Central memory CD4-positive, alpha-beta T cell (primary cell): ENCODE data around the gene TMEM208.

ENCODE experiments used
- DNase-seq: peaks from one replicate; pipeline ENCODE4 v3.0.0; 2022

Gene TMEM208

DNA sequence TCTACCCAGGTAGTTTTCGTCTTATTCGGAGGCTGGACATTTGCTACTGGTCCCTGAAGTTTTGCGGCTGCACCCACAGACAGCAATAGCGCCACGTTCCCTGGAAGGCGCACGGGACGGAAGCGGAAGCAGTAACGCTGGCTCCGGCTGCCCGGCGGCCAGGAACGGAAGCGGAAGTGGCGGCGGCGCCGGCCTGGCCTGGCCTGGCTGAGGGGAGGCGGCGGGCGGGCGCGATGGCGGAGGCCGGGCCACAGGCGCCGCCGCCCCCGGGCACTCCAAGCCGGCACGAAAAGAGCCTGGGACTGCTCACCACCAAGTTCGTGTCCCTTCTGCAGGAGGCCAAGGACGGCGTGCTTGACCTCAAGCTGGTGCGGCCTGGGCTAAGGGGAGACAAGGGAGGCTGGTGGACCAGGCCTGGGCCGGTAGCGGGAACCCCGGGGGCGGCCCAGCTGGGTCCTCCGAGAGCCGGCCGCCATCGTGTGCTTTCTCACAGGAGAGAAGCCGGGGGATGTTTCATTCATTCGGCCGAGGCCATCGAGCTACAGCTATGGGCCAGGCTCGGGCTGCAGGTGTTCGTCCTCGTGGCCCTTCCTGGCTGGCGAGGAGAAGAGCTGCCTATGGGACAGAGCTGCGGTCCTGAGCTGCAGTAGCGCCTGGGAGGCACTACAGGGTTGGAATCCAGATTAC, 34.8 kb upstream of the TMEM208 start, which contains the start of gene E2F4:
Gene E2F4 (plus strand): TSS at position 161 of the 687 bp plus-strand sequence. CDS start 73 bp downstream, at position 234.
- peak; percentile 82 for DNase-seq

DNA sequence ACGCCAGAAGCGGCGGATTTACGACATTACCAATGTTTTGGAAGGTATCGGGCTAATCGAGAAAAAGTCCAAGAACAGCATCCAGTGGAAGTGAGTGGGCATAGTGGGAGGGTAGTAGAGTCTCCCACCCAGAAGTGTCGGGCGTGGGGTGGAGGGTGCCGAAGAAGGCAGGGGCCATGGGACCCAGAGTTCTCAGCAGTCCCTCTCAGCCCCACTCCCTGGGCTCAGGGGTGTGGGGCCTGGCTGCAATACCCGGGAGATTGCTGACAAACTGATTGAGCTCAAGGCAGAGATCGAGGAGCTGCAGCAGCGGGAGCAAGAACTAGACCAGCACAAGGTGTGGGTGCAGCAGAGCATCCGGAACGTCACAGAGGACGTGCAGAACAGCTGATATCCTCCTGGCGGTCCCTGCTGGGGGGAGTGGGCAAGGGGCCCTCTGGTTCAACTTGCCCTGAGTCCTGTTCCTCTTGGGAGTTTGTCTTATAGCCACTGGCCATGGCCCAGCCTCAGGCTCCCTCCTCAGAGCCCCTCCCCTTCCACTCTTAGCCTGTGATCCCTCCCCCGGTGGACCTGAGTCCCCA, 34.1 kb upstream of the TMEM208 start:
- peak; percentile 34 for DNase-seq

DNA sequence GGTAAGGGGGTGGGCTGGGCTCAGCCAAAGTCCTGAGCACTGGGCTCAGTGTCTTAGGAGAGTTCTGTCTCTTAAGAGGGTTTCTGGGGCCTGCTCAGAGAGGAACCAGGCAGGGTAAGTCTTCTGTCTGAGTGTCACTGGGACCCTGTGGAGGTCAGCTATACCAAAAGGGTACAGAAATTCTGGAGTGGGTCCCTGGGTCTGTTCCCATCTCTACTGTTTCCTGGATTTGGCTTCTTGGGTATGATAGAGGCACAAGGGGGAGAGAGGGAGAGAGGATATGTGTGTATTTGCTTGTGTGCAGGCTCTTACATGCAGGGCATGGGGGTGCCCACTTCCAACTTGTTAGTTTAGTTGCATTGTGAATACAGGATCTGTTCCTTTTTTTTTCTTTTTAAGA, 33.4 kb upstream of the TMEM208 start:
- no peak for DNase-seq

DNA sequence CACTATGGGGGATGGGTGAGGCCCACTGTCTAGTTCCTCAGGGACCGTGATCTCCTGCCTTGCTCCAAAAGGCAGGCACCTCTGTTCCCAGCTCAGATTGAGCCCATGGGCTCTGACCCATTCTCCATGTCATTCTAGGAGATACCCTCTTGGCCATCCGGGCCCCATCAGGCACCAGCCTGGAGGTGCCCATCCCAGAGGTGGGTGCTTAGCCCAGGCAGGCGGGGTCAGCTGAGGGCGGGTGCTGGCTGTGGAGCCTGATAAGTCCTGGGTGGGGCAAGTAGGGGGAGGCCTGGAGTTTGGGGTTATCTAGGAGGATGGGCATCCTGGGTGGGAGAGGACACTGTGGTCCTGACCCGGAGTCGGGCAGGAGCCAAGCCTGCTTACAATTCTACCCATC, 32.7 kb upstream of the TMEM208 start:
- DNase-seq: no peak

DNA sequence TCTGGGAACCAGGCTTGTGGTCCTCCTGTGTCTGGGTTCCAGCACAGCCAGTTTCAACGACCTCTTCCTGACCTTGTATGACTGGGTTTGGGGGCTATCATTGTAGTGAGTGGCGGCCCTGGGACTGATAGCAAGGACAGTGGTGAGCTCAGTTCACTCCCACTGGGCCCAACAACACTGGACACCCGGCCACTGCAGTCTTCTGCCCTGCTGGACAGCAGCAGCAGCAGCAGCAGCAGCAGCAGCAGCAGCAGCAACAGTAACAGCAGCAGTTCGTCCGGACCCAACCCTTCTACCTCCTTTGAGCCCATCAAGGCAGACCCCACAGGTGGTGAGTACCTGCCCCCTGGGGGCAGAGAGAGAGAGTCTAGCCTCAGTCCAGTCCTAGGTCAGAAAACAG, 31.3 kb upstream of the TMEM208 start:
- DNase-seq: no peak

DNA sequence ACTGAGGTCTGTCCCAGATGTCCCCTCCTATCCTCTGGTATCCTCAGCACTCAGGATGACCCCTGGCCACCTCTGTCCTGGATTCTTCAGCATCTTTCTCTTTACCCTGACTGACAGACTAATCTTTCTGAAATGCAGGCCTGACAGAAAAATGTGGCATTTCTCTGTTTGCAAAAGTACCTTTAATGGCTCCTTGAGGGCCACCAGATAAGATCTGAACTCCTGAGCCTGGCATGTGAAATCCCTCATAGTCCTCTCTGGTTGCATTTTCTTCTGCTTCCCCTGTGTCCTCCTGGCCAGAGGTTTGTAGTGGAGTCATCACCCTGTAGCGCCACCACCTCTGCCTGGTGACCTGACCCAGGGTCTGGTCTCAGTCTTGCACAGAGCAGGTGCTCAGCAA, 30.0 kb upstream of the TMEM208 start:
- DNase-seq: no peak

DNA sequence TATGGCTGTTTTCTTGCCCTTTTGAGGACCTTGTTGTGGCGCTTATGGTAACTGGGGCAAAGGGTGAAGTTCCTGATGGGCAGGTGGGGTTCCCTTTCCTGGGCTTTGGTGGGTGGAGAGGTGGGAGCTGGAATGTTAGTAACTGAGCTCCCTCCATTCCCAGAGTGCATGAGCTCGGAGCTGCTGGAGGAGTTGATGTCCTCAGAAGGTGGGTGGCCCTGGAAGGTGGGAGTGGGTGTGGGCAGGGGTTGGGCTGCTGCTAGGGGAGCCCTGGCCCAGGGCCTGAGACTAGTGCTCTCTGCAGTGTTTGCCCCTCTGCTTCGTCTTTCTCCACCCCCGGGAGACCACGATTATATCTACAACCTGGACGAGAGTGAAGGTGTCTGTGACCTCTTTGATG, 29.2 kb upstream of the TMEM208 start:
- no peak for DNase-seq

DNA sequence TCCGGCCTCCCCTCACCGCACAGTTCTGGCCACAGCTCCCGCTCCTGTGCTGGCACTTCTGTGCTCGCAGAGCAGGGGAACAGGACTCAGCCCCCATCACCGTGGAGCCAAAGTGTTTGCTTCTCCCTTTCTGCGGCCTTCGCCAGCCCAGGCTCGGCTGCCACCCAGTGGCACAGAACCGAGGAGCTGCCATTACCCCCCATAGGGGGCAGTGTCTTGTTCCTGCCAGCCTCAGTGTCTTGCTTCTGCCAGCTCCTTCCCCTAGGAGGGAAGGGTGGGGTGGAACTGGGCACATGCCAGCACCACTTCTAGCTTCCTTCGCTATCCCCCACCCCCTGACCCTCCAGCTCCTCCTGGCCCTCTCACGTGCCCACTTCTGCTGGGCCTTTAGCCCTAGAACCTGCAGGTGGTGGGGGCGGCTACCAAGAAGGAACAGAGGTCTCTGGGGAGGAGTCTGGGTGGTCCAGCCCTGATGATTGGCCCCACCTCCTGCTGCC, 28.6 kb upstream of the TMEM208 start:
- DNase-seq: peak; percentile 27

DNA sequence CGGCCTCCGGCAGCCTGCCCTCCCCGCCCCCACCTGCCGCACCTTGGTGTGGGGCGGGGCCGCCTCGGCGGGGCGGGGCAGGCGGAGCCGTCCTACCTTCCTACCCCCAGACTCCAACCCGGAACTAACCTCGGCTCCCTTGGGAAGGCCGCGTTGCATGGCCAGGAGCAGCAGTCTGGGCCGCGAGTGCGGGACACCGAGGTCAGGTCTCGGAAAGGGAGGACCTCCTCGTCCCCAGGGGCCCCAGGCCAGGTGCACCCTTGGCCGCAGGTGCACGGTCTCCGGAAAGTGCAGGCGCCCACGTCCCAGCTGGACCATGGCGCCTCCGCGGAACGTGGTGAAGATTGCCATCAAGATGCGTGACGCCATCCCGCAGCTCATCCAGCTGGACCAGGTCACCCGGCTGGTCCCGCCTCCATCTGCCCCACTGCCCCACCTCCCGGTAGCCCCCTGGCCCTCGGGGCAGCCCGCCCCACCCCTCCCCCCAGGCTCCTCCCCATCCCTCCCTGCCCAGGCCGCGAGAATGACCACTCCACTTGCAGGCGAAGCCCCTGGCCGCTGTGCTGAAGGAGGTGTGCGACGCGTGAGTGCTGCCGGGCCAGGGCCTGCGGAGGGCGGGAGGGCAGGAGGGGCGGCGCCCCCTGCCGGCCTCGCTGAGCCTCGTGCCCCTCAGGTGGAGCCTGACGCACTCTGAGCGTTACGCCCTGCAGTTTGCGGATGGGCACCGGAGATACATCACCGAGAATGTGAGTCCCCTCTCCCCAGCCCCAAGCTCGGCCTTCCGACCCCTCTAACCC, 27.7 kb upstream of the TMEM208 start, which contains the start of gene ELMO3:
Gene ELMO3 (plus strand): TSS at position 121 of the 797 bp plus-strand sequence. CDS start 196 bp downstream, at position 317.
- DNase-seq: no peak

DNA sequence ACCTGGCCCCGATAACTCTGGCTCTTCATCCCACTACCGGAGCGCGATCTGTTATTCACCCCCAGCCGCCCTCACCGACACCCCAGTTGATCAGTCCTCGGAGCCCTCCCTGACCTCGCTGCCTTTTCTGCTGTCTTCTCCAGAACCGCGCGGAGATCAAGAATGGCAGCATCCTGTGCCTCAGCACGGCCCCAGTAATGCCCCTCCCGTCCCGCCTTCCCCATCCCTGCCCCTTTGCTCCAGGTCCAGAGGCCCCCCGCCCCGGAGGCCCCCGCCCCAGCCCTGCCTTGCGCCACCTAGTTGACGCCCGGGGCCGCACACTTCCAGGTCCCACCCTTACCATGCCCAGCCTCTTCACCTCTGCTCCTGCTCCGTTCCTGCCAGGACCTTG, 27.1 kb upstream of the TMEM208 start:
- no peak for DNase-seq

DNA sequence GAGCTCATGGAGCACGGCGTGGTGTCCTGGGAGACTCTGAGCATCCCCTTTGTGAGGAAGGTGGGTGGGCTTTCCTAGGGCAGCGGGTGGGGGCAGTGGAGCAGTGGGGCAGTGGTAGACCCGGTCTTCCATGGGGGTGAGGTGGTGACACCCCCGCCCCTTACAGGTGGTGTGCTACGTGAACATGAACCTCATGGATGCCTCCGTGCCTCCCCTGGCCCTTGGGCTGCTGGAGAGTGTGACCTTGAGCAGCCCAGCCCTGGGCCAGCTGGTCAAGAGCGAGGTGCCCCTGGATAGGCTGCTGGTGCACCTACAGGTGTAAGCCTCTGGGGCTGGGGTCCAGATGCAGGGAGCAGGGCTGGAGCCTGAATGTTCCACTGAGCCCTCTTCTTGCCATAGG, 26.4 kb upstream of the TMEM208 start:
- no peak for DNase-seq

DNA sequence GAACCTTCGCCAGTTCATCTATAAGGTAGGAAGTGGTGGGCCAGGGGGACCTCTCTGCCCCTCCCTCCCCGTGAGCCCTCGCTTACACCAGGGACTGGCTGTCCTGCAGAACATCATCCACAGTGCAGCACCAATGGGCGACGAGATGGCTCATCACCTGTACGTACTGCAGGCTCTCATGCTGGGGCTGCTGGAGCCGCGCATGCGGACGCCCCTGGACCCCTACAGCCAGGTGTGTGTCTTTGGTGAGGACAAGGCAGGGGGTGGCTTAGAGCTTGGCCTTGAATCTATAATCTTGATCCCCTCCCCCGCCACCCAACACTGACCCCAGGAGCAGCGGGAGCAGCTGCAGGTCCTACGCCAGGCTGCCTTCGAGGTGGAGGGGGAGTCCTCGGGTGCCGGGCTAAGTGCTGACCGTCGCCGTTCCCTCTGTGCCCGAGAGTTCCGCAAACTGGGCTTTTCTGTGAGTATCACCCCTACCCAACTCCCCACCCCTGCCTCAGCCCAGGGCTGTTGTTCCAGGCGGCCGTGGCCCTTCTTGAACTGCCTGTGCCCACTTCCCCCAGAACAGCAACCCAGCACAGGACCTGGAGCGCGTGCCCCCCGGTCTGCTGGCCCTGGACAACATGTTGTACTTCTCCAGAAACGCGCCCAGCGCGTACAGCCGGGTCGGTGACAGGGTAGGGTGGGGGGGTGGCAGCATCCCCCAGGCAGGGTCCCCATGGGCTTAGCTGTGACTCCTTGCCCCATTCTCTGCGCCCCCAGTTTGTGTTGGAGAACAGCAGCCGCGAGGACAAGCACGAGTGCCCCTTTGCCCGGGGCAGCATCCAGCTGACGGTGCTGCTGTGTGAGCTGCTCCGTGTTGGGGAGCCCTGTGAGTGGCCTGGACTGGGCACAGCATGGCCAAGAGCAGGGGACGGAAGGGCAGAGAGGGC, 25.3 kb upstream of the TMEM208 start:
- DNase-seq: no peak

DNA sequence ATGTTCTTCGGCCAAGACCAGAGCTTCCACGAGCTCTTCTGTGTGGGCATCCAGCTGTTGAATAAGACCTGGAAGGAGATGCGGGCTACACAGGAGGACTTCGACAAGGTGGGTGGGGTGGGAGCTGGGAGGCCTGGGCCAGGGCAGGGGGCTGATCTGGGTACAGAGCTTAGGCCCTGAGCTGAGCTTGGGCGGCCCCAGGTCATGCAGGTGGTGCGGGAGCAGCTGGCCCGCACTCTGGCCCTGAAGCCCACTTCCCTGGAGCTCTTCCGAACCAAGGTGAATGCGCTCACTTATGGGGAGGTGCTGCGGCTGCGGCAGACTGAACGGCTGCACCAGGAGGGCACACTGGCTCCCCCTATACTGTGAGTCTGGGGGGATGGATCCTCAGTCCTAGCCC, 24.5 kb upstream of the TMEM208 start:
- DNase-seq: no peak

DNA sequence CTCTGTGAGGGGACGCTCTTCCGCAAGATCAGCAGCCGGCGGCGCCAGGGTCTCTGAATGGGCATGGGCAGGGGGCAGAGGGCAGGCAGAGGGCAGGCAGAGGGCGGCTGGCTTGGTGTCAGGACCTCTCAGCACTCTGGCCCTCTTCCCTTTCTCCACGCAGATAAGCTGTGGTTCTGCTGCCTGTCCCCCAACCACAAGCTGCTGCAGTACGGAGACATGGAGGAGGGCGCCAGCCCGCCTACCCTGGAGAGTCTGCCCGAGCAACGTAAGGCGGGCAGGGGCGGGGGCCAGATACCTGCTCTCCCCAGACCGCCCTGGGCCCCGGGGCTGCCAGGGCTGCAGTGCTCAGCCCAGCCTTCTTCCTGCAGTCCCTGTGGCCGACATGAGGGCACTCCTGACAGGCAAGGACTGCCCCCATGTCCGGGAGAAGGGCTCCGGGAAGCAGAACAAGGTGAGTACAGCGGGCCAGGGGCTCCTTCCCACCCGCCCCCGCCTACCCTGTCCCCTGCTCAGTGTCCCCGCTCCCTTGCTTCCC, 23.9 kb upstream of the TMEM208 start:
- DNase-seq: no peak

DNA sequence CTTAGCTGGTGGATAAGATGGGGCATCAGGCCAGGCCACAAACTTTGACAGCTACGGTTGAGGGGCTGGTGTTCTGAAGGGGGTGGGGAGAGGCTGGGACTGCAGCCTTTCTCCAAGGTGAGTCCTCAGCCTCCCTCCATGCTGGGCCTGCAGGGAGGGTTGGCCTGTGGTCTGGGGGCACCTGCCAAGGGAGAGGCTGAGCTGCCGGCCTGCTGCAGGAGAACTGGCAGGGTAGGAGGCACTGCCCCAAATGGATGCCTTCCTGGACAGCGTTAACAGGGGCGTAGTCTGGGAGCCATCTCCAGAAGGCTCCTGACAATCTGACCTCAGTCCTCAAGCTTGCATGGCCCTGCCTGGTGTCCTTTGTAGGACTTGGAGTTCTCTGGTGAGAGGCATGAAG, 22.9 kb upstream of the TMEM208 start:
- no peak for DNase-seq

DNA sequence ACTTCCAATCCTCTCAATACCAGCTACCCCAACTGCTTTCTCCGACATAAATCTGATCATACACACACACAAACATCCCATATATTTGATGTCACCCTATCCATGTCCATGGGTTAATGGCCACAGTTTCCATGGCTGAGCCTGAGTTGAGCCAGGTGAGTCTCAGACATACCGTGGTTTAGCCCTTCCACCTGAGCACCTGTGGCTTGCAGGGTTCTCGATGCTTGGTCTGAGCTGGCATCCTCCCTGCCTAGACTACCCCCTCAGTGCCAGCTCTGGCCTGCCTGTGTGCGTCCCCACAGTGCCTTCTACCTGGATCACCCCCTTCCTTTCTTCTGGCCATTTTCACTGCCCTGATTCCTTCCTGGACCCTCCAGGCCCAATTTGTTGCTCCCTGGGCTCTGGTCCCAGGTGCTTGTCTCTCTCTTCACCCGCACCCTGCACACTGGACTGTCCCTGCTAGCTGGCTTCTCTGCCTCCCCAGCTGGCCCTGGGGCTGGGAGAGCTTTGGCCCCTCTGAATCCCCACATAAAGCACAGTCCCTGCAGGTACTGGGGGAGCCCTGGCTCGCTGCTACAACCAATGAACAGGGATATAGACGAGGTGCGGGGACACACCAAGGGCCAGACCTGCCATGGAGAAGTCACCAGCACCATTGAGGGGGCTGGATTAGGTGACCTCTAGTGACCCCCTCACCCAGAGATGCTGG, 20.6 kb upstream of the TMEM208 start:
- no peak for DNase-seq

DNA sequence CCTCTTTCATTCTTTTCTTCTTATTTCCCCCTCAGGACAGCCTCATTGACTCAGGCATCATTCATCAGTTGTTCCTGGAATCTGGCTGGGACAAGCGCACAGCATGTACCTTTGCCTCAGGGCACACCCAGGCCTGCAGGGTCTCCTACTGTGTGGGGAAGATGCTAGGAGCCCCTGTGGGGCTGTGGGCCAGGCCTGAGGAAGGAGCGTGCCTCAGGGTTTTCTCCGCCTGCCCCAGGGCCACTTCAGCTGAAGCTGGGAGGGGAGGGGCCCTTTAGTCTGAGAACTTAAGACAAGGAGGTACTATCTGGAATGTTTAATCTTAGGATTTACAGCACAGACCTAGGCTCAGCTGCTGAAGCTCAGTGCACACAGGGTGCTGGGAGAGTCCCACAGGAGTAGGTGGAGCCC, 20.1 kb upstream of the TMEM208 start:
- DNase-seq: no peak

DNA sequence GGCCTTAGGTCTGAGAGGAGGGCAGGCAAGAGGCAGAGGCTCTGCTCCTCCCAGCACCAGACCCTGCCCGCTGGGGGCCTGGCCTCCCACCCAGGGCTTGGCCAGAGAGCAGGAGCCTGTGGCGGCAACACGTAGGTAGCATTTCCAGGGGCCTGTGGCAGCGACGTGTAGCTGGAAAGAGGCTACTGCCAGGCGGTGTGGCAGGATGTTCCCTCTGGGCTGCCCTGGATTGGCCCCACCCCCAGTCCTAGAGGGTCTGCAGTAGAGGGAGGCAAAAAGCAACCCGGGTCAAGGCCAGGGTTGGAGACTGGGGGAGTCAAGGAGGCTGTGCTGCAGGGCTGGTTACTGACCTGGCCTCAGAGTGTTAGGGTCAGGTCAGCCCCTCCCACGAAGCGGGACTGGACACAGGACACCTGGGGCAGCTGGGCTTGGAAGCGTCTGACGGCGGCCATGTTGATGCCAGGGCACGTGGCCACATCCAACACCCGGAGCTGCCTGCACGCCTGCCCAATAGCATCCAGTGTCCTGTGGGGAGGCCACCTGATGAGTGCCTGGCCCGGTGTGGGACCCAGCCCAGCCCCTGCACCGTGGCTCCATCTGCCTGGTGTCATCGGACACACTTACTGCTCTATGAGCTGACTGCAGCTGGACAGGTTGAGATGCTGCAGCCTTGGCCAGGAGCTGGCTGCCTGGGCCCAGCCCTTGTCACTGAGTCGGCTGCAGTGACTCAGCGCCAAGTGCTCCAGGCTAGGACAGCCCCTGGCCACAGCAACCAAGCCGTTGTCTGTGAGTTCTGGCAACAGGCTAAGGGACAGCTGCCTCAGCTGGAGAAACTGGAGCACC, 19.5 kb upstream of the TMEM208 start:
- DNase-seq: no peak

DNA sequence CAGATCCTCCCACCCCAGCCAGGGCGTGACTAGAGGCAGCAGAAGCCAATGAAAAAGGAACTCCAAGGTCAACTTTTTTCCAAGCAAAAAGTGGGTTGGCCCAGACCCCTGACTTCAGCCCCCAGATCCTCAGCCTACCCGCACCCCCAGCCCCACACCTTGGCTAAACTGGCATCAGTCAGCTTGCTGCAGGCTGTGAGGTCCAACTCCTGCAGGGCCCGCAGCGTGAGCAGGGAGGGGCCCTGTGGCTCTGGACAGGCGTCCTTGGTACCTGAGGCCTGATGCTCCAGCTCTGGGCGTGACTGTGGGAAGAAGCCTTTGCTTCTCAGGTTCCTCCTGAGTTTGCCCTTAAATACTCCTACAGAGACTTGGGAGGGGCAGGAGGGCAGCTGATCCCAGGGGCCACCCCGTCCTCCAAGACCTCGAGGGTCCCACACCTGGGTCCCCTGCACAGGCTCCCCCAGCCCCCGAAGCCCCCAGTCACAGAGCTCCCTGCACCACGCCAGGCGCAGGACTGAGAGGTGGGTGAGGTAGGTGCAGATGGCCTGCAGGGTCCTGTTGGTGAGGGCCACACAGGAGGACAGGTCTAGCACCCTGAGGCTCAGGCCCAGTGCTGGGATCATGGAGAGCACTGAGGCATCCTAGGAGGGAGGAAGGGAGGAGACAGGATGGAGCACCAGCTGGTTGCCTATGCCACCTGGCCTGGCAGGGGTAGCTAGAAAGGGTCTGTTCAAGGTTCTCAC, 18.6 kb upstream of the TMEM208 start:
- no peak for DNase-seq

DNA sequence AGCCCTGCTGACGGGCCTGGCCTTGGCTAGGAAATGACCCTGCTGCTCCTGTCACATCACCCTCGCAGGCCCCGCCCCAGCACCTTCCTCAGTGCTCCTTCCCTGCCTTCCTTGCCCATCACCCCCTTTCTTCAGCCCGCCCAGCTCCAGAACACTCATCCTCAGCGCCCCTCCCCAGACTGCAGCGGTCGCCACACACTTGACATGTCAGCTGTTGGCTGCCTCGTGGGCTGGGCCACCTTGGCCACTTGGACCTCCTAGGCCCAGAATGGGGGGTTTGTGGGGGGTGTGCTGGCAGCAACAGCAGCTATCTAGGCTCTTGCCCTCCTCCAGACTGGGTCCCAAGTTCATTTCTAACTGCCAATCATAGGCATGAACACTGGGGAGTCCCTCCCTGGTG, 17.4 kb upstream of the TMEM208 start:
- no peak for DNase-seq
